ENCODE measurements around the gene RAD51D. TPM values are rescaled to one million over a fixed set of nuclear protein-coding genes. Genes with fewer than 3 reads are reported as not detected.
A peak's percentile ranks its signal among the peaks of the same experiment; 100 is the strongest.

The RAD51D gene
- total RNA-seq, 2 experiments from 2014 or later: 25.6 to 25.9 TPM

- peaks cover 32% of the 10 kb centered on the region for H3K36me3 Mint-ChIP-seq (ENCODE audit: low read depth)
- CTCF ChIA-PET: interaction anchor here (0.9 to 1.9 kb wide), 5 partner anchors 10 to 24 kb away, joined by 3 to 15 read pairs (median 5); partner anchors contain the start of gene RFFL
- H3K4me3 Mint-ChIP-seq: no peak overlapping the region
- POLR2A ChIA-PET: interaction anchor here (0.7 to 6.2 kb wide), 11 partner anchors 9 to 113 kb away, joined by 3 to 49 read pairs (median 5); partner anchors contain the start of genes CCT6B, RFFL and ZNF830
- peaks cover 67% of the 10 kb centered on the region for H3K4me1 Mint-ChIP-seq
- DNase-seq: no peak
- H3K9me3 Mint-ChIP-seq: no peaks in the 10 kb centered on the region
- H3K27ac Mint-ChIP-seq: peak overlapping the region; percentile 55
- no peaks in the 10 kb centered on the region for H3K27me3 Mint-ChIP-seq
These were observed 44.7 kb downstream of the RAD51D start for GRCh38 chr17:35074711-35075707.

GRCh38 chr17:35073991-35074627, 45.6 kb downstream of the RAD51D start:
- POLR2A ChIA-PET: interaction anchor here (0.6 to 6.2 kb wide), 11 partner anchors 8 to 113 kb away, joined by 3 to 49 read pairs (median 5); partner anchors contain the start of genes CCT6B, RFFL and ZNF830
- H3K4me3 Mint-ChIP-seq: peak overlapping the region; percentile 24
- peaks cover 27% of the 10 kb centered on the region for H3K36me3 Mint-ChIP-seq (ENCODE audit: low read depth)
- CTCF ChIA-PET: interaction anchor here (0.9 to 2.0 kb wide), 7 partner anchors 9 to 100 kb away, joined by 3 to 15 read pairs (median 4); partner anchors contain the start of gene RFFL
- H3K27me3 Mint-ChIP-seq: no peaks in the 10 kb centered on the region
- peaks cover 67% of the 10 kb centered on the region for H3K4me1 Mint-ChIP-seq
- H3K27ac Mint-ChIP-seq: peak overlapping the region; percentile 55
- DNase-seq: no peak
- H3K9me3 Mint-ChIP-seq: no peaks in the 10 kb centered on the region

- no peak for DNase-seq
- ChIA-PET POLR2A (interaction anchor here (1.0 to 14.4 kb wide), 6 partner anchors 10 to 463 kb away, joined by 3 to 164 read pairs (median 12); partner anchors contain the start of gene RFFL), CTCF (interaction anchor here (1.0 to 2.0 kb wide), 4 partner anchors 9 to 99 kb away, joined by 3 to 5 read pairs (median 4); no protein-coding TSS in a partner anchor)
- no peaks in the 10 kb centered on the region for H3K9me3 Mint-ChIP-seq
- no peaks in the 10 kb centered on the region for H3K27me3 Mint-ChIP-seq
- H3K36me3 Mint-ChIP-seq (ENCODE audit: low read depth): peaks cover 31% of the 10 kb centered on the region
- H3K4me3 Mint-ChIP-seq: peak overlapping the region; percentile 8
- peaks cover 72% of the 10 kb centered on the region for H3K4me1 Mint-ChIP-seq
- peak overlapping the region; percentile 52 for H3K27ac Mint-ChIP-seq
These were observed 46.4 kb downstream of the RAD51D start for GRCh38 chr17:35073183-35073790.

- H3K9me3 Mint-ChIP-seq: no peaks in the 10 kb centered on the region
- no peak for DNase-seq
- no peak overlapping the region for H3K4me3 Mint-ChIP-seq
- ChIA-PET POLR2A (interaction anchor here (1.1 to 14.4 kb wide), 5 partner anchors 10 to 46 kb away, joined by 4 to 164 read pairs (median 4); no protein-coding TSS in a partner anchor), CTCF (interaction anchor here (0.7 to 1.4 kb wide), 6 partner anchors 11 to 51 kb away, joined by 3 to 4 read pairs (median 4); no protein-coding TSS in a partner anchor)
- H3K4me1 Mint-ChIP-seq: peaks cover 77% of the 10 kb centered on the region
- H3K36me3 Mint-ChIP-seq (ENCODE audit: low read depth): peaks cover 39% of the 10 kb centered on the region
- H3K27me3 Mint-ChIP-seq: no peaks in the 10 kb centered on the region
- no peak overlapping the region for H3K27ac Mint-ChIP-seq
These were observed 50.3 kb downstream of the RAD51D start for GRCh38 chr17:35069311-35069710.

- CTCF ChIA-PET: interaction anchor here (1.2 to 1.4 kb wide), 3 partner anchors 12 to 22 kb away, joined by 3 to 4 read pairs (median 3); no protein-coding TSS in a partner anchor
- Mint-ChIP-seq H3K27me3 (no peaks in the 10 kb centered on the region), H3K27ac (no peak overlapping the region), H3K4me1 (peaks cover 77% of the 10 kb centered on the region), H3K4me3 (no peak overlapping the region), H3K9me3 (no peaks in the 10 kb centered on the region), H3K36me3 (ENCODE audit: low read depth) (peaks cover 39% of the 10 kb centered on the region)
- no peak for DNase-seq
- POLR2A ChIA-PET: interaction anchor here (1.3 to 14.4 kb wide), 3 partner anchors 15 to 45 kb away, joined by 3 to 164 read pairs (median 5); no protein-coding TSS in a partner anchor
These were observed 51.4 kb downstream of the RAD51D start for GRCh38 chr17:35068249-35068648.

- ChIA-PET CTCF (interaction anchor here (1.5 to 4.1 kb wide), 7 partner anchors 11 to 83 kb away, joined by 3 to 37 read pairs (median 17); partner anchors contain the start of genes FNDC8 and RAD51D), POLR2A (interaction anchor here (1.0 to 14.4 kb wide), 6 partner anchors 9 to 85 kb away, joined by 3 to 164 read pairs (median 44); partner anchors contain the start of gene LIG3)
- no peaks in the 10 kb centered on the region for H3K9me3 Mint-ChIP-seq
- peak overlapping the region; percentile 33 for H3K27ac Mint-ChIP-seq
- H3K27me3 Mint-ChIP-seq: no peaks in the 10 kb centered on the region
- no peak for DNase-seq
- no peak overlapping the region for H3K4me3 Mint-ChIP-seq
- peaks cover 73% of the 10 kb centered on the region for H3K4me1 Mint-ChIP-seq
- H3K36me3 Mint-ChIP-seq (ENCODE audit: low read depth): peaks cover 43% of the 10 kb centered on the region
These were observed 53.8 kb downstream of the RAD51D start for GRCh38 chr17:35065880-35066279.

GRCh38 chr17:35064516-35065215, 55.0 kb downstream of the RAD51D start:
- H3K4me1 Mint-ChIP-seq: peaks cover 70% of the 10 kb centered on the region
- ChIA-PET CTCF (interaction anchor here (0.6 to 4.1 kb wide), 12 partner anchors 10 to 369 kb away, joined by 3 to 37 read pairs (median 8); partner anchors contain the start of genes FNDC8 and RAD51D), POLR2A (interaction anchor here (1.4 to 14.4 kb wide), 13 partner anchors 10 to 514 kb away, joined by 4 to 164 read pairs (median 9); partner anchors contain the start of genes LIG3, PEX12 and SLFN5)
- H3K27me3 Mint-ChIP-seq: no peaks in the 10 kb centered on the region
- H3K4me3 Mint-ChIP-seq: no peak overlapping the region
- no peak for DNase-seq
- peak overlapping the region; percentile 94 for H3K27ac Mint-ChIP-seq
- no peaks in the 10 kb centered on the region for H3K9me3 Mint-ChIP-seq
- peaks cover 50% of the 10 kb centered on the region for H3K36me3 Mint-ChIP-seq (ENCODE audit: low read depth)

- peak within 1 kb of the TSS; percentile 48 for H3K4me3 Mint-ChIP-seq
- H3K9me3 Mint-ChIP-seq: no peaks in the 10 kb centered on the region
- H3K36me3 Mint-ChIP-seq (ENCODE audit: low read depth): peaks cover 52% of the 10 kb centered on the region
- H3K27me3 Mint-ChIP-seq: no peaks in the 10 kb centered on the region
- peak; percentile 91 for DNase-seq
- ChIA-PET CTCF (interaction anchor here (0.6 to 4.1 kb wide), 19 partner anchors 10 to 769 kb away, joined by 3 to 37 read pairs (median 5); partner anchors contain the start of genes FNDC8 and RAD51D), POLR2A (interaction anchor here (0.9 to 14.4 kb wide), 18 partner anchors 11 to 515 kb away, joined by 3 to 164 read pairs (median 7); partner anchors contain the start of genes CCT6B, LIG3, PEX12 and ZNF830)
- peak within 1 kb of the TSS; percentile 94 for H3K27ac Mint-ChIP-seq
- peaks cover 60% of the 10 kb centered on the region for H3K4me1 Mint-ChIP-seq
These were observed 56.0 kb downstream of the RAD51D start, which contains the start of gene RFFL for GRCh38 chr17:35063514-35064223. Gene RFFL, minus strand, starts transcription at chr17:35063707. Its CDS starts 37,154 bp downstream, at chr17:35026553.

GRCh38 chr17:35062308-35062707, 57.4 kb downstream of the RAD51D start:
- Mint-ChIP-seq H3K4me3 (peak overlapping the region; percentile 48), H3K27ac (peak overlapping the region; percentile 94)

GRCh38 chr17:35057332-35057915, 62.2 kb downstream of the RAD51D start:
- ChIA-PET POLR2A (interaction anchor here (1.0 to 1.5 kb wide), 4 partner anchors 9 to 34 kb away, joined by 3 read pairs; no protein-coding TSS in a partner anchor), CTCF (no interaction called here)
- no peak overlapping the region for H3K4me3 Mint-ChIP-seq
- peaks cover 33% of the 10 kb centered on the region for H3K4me1 Mint-ChIP-seq
- no peak overlapping the region for H3K27ac Mint-ChIP-seq
- H3K36me3 Mint-ChIP-seq (ENCODE audit: low read depth): peaks cover 55% of the 10 kb centered on the region
- DNase-seq: no peak
- H3K27me3 Mint-ChIP-seq: no peaks in the 10 kb centered on the region
- no peaks in the 10 kb centered on the region for H3K9me3 Mint-ChIP-seq

More at GRCh38 chr17:35062308-35062707, 57.4 kb downstream of the RAD51D start:
- H3K27me3 Mint-ChIP-seq: no peaks in the 10 kb centered on the region
- POLR2A ChIA-PET: interaction anchor here (0.6 to 14.4 kb wide), 8 partner anchors 12 to 161 kb away, joined by 4 to 164 read pairs (median 37); partner anchors contain the start of gene LIG3
- H3K36me3 Mint-ChIP-seq (ENCODE audit: low read depth): peaks cover 53% of the 10 kb centered on the region
- no peak for DNase-seq
- peaks cover 52% of the 10 kb centered on the region for H3K4me1 Mint-ChIP-seq
- CTCF ChIA-PET: interaction anchor here (1.1 to 4.1 kb wide), 7 partner anchors 9 to 64 kb away, joined by 4 to 37 read pairs (median 17); partner anchors contain the start of genes FNDC8 and RAD51D
- no peaks in the 10 kb centered on the region for H3K9me3 Mint-ChIP-seq

Measured in activated CD4-positive, alpha-beta memory T cell treated with anti-CD3 and anti-CD28 coated beads, Interleukin-2, amount 10 ng/mL, durations not matched to agents 7 days and 5 days (primary cell).